SK-N-MC (cell line): ENCODE results near the gene SFT2D2.

ENCODE experiments used
- EZH2 ChIP-seq: fragments of 200-600 bp; sonication (generic); IDR thresholded peaks from one replicate; pipeline ENCODE4 v1.6.1; 2017; ENCODE audit warnings: antibody characterized with exemption
- POLR2AphosphoS5 ChIP-seq: IDR thresholded peaks from 2 replicates; pipeline ENCODE4 v1.6.1; 2012; ENCODE audit warnings: mild to moderate bottlenecking, low read depth, low read length, borderline replicate concordance

DNA sequence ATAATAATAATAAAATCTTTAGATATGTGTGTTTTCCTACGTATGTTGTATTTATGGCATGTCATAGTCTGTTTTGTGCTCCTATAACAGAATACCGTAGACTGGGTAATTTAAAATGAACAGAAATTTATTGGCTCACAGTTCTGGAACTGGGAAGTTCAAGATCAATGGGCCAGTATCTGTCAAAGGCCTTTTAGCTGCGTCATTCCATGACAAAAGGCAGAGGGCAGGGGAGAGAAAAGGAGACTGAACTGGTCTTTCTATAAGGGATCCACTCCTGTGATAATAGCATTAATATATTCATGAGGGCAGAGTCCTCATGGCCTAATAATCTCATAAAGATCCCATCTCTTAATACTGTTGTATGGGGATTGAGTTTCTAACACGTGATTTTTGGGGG, 7.1 kb upstream of the SFT2D2 start:
- no peak for TF ChIP-seq POLR2AphosphoS5
- no peak for TF ChIP-seq EZH2
